ENCODE data around the gene CCDC124.

CCDC124 gene

DNA sequence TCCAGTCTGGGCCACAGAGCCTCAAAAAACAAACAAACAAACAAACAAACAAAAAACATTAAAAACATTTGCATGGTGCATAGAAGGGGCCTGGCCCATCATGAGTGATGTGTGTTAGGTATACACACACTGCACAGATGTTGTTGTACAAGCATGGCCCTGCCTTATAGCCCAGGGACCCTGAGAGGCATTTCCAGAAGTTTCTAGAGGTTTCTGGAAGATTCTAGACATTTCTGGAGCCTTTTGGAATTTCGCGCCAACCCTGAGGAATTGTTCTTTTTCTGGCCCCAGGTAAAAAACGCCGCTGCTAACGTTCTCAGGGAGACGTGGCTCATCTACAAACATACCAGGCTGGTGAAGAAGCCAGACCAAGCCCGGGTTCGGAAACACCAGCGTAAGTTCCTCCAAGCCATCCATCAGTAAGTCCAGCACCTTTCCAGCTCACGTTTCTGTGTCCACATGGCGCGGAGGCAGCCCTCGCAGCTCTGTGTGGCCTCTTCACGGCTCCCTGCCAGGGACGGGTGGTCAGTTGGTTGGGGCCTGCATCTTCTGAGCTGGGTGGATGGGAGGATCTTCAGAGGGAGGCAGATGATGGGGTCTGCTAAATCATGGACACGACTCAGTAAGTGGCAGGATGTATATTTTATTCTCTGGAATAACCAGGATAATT, 56.7 kb downstream of the CCDC124 start:
- no peak for DNase-seq

- DNase-seq: no peak
Observed at GRCh38 chr19:17993076-17993813, 60.4 kb downstream of the CCDC124 start.

Measured in NCI-H524 treated with DMSO at 0.1 percent for 48 hours (cell line).